H1 (cell line): ENCODE measurements around the gene CAPN13.

Source experiments
- BACH1 ChIP-seq: IDR thresholded peaks from 2 replicates; pipeline ENCODE4 v1.6.1; 2012; ENCODE audit warnings: low read length, improper control_type of control experiment
- CBX8 ChIP-seq: fragments of 300-800, 300-1000 bp; sonication (generic); IDR thresholded peaks from 2 replicates; pipeline ENCODE4 v1.7.1; 2016; ENCODE audit warnings: low read depth, low read length, borderline replicate concordance
- EGR1 ChIP-seq: IDR thresholded peaks from 2 replicates; pipeline ENCODE4 v1.6.1; 2011; ENCODE audit warnings: low read depth, low read length, borderline replicate concordance
- EP300 ChIP-seq, 2 experiments: IDR thresholded peaks; 1 replicate in 1 of 2; 2 replicates in 1 of 2; pipeline ENCODE4 v1.6.1; 2011 to 2012; ENCODE audit warnings: low read depth in 2 of 2, low read length in 2 of 2, mild to moderate bottlenecking in 2 of 2, borderline replicate concordance in 1 of 2, inconsistent platforms in 1 of 2, moderate library complexity in 1 of 2
- EZH2 ChIP-seq: fragments of 200-600 bp; sonication (generic); IDR thresholded peaks from 2 replicates; pipeline ENCODE4 v1.7.1; 2012; ENCODE audit warnings: low read depth, mild to moderate bottlenecking, moderate library complexity, low read length, inconsistent platforms; ENCODE audit not compliant: severe bottlenecking
- FOSL1 ChIP-seq: IDR thresholded peaks from 2 replicates; pipeline ENCODE4 v1.6.1; 2011; ENCODE audit warnings: mild to moderate bottlenecking, low read depth, low read length, moderate library complexity; ENCODE audit not compliant: insufficient read depth
- JUND ChIP-seq: IDR thresholded peaks from 2 replicates; pipeline ENCODE4 v1.6.1; 2011; ENCODE audit warnings: mild to moderate bottlenecking, improper control_type of control experiment, low read length
- KDM1A ChIP-seq: fragments of 200-600, 300-600 bp; sonication (generic); IDR thresholded peaks from 2 replicates; pipeline ENCODE4 v1.7.1; 2016; ENCODE audit warnings: mild to moderate bottlenecking, low read length, borderline replicate concordance
- NANOG ChIP-seq: IDR thresholded peaks from 2 replicates; pipeline ENCODE4 v1.6.1; 2011; ENCODE audit warnings: low read length, low read depth, mild to moderate bottlenecking, inconsistent platforms; ENCODE audit not compliant: insufficient read depth, poor library complexity, severe bottlenecking
- RNF2 ChIP-seq: fragments of 200-900, 300-1000 bp; sonication (generic); IDR thresholded peaks from 2 replicates; pipeline ENCODE4 v1.7.1; 2016; ENCODE audit warnings: borderline replicate concordance, low read depth, mild to moderate bottlenecking, antibody characterized with exemption, low read length; ENCODE audit not compliant: poor library complexity, severe bottlenecking; ENCODE audit errors: missing control alignments
- TBP ChIP-seq: IDR thresholded peaks from 2 replicates; pipeline ENCODE4 v1.6.1; 2011; ENCODE audit warnings: low read depth, low read length, improper control_type of control experiment
- TF ChIP-seq, protein P1 (sequence below), 3 experiments: IDR thresholded peaks; 1 replicate in 2 of 3; 2 replicates in 1 of 3; pipeline versions ENCODE4 v1.5.1 to v1.6.1; 2011; ENCODE audit warnings: low read length in 3 of 3, mild to moderate bottlenecking in 3 of 3, inconsistent platforms in 2 of 3, low read depth in 1 of 3, moderate library complexity in 1 of 3; ENCODE audit not compliant: insufficient read depth in 1 of 3; ENCODE audit errors: control extremely low read depth in 1 of 3

DNA sequence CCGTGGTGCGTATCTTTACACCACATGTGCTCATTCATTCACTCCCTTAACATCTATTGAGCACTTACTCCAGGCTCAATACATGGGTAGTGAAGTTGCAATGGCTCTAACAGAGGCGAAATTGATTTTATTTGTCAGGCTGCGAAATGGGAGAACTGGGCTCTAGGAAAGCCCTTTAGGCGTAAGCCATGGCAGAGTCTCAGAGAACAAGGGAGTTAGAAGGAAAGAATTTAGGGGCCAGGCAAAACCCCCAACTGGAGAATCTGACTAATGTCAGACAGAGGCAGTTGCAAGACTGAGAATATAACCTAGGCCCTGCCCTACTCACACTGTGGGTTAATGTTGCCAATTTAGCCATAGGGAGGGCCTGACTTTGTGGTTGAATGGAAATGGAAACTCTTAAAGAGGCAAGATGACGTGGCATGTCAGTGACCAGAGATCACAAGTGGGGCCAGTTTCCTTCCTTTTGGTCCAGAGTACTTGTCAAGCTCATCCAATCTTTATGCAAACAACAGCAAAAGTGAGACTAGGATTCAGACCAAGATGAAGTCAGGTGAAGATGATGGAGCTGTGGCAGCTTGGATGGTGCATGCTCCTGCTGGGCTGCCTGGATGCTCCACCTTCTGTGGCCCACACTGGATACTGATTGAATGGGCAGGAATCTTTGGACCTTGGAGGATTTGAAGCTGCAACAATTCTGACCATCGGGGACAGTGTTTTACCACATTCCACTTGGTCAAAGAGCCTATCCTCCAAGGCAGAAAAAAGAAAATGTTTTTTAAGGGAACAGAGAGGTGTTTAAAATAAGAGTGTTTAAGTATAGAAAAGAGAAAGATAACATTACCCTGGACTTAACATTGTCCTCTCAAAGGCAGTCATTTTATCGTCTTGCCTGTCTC is 92.2 kb downstream of the CAPN13 start:
- TF ChIP-seq, protein P1, sequence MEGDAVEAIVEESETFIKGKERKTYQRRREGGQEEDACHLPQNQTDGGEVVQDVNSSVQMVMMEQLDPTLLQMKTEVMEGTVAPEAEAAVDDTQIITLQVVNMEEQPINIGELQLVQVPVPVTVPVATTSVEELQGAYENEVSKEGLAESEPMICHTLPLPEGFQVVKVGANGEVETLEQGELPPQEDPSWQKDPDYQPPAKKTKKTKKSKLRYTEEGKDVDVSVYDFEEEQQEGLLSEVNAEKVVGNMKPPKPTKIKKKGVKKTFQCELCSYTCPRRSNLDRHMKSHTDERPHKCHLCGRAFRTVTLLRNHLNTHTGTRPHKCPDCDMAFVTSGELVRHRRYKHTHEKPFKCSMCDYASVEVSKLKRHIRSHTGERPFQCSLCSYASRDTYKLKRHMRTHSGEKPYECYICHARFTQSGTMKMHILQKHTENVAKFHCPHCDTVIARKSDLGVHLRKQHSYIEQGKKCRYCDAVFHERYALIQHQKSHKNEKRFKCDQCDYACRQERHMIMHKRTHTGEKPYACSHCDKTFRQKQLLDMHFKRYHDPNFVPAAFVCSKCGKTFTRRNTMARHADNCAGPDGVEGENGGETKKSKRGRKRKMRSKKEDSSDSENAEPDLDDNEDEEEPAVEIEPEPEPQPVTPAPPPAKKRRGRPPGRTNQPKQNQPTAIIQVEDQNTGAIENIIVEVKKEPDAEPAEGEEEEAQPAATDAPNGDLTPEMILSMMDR (IDR thresholded peaks at IDR 0.05; ENCODE audit: control extremely low read depth in 1 of 3, insufficient read depth in 1 of 3, low read depth in 1 of 3, low read length in 3 of 3), result peak in 2 of 3 experiments; percentile 31 to 43; a peak in 2 of 4 replicates
- TF ChIP-seq FOSL1 (no peak), EP300 (IDR thresholded peaks at IDR 0.05; ENCODE audit: borderline replicate concordance in 1 of 2, low read depth in 2 of 2, low read length in 2 of 2) (no peak), KDM1A (no peak), EZH2 (no peak), TBP (no peak), BACH1 (no peak), CBX8 (no peak), RNF2 (no peak), NANOG (no peak), EGR1 (no peak), JUND (no peak)
